ENCODE measurements around the gene FGD4.
A peak's percentile ranks its signal among the peaks of the same experiment; 100 is the strongest.

FGD4 gene

DNA sequence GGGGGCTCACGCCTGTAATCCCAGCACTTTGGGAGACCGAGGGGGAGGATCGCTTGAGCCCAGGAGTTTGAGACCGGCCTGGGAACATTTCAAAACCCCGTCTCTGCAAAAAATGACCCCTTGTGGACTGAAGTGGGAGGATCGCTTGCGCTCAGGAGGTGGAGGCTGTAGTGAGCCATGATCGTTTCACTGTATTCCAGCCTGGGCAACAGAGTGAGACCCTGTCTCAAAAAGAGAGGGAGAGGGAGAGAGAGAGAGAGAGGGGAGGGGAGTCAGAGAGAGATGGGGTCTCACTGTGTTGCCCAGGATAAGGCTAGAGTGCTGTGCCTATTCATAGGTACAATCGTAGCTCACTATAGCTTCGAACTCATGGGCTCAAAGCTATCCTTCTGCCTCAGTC, 2.8 kb downstream of the FGD4 start:
- no peak overlapping the region for H3K27ac ChIP-seq
- DNase-seq (ENCODE audit: low read depth, low spot score), result no peak

- DNase-seq (ENCODE audit: low read depth, low spot score), result no peak
- no peak overlapping the region for H3K27ac ChIP-seq
Measured at GRCh38 chr12:32402946-32403345, 3.6 kb downstream of the FGD4 start.

DNA sequence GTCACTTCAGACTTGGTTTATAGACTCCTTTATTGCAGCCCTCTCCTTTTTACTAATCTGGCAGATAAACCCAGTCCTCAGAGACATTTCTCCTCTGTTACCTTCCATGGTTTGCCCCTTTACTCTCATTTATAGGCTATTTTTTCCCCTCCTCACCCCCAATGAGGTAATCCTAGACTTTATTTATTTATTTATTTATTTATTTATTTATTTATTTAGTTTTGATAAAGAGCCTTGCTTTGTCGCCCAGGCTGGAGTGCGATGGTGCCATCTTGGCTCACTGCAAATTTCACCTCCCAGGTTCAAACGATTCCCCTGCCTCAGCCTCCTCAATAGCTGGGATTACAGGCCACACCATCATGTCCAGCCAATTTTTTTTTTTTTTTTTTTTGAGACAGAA, 8.4 kb downstream of the FGD4 start:
- no peak for DNase-seq (ENCODE audit: low read depth, low spot score)
- no peak overlapping the region for H3K27ac ChIP-seq

DNA sequence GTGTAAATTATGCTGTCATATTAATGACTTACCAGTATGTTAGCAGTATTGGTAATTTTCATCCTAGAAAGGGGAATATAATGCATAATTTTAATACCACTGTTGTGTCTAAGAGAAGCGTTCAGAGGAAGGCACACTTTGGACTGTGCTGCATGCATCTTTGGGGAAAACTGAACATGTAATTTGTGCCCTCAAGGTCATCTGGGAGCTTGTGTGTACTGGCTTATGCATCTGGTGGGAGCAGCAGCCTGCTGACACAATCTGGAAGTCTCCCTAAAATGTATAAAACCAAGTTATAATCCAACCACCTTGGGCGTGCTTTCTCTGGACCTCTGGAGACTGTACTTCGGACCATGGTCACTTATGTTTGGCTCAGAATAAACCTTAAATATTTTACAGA, 14.1 kb downstream of the FGD4 start:
- H3K27ac ChIP-seq, result no peak overlapping the region
- DNase-seq (ENCODE audit: low read depth, low spot score), result no peak

GRCh38 chr12:32418221-32418620, 18.9 kb downstream of the FGD4 start:
- DNase-seq (ENCODE audit: low read depth, low spot score), result no peak
- H3K27ac ChIP-seq, result no peak overlapping the region

DNA sequence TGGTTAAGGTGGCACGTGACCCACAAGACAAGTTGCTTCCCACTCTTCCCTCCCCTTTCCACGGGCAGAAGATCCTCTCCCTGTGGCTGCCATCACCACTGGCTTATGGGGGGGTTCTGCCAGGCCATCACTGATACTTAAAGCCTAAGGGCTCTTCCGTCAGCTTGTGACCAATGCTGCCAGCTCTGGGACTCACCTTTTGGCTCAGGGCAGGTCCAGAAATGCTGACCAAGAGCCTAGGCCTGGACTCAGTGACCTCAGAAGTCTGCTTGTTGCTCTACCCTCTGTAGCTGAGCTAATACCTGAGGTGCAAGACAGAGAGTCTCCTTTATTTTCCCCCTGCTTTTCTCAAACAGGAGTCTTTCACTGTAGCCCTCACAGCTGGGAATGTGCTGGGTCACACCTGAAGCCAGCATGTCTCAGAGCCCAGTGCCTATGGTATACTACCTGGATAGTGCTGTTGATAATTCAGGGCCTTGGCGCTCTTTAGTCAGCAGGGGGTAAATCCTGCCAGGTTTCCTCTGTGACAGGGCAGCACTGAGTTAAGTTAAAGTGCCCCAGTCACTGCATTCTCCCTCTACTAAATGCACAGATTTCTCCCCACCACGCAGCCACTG, 19.7 kb downstream of the FGD4 start:
- H3K27ac ChIP-seq, result no peak overlapping the region
- no peak for DNase-seq (ENCODE audit: low read depth, low spot score)

DNA sequence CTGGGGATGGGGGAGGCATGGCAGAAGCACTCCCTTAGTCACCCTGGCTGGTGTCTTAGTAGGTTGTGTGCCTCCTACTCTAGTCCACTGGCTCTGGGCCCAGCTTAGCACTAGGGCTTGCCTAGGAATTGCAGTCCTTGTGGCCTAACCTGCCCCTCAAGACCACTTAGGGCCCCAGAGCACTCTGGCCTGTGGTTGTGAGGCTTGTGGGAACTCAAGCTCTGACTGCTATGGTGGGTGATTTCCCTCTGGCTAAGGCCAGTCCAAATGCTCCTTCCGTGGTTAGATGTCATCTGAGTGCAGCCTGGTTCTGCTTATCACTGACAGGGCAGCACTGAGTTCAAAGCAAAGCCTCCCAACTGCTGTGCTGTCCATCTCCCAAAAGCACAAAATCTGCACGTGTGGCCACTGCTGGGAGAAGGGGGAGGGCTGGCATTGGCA, 20.2 kb downstream of the FGD4 start:
- no peak for DNase-seq (ENCODE audit: low read depth, low spot score)
- no peak overlapping the region for H3K27ac ChIP-seq

DNA sequence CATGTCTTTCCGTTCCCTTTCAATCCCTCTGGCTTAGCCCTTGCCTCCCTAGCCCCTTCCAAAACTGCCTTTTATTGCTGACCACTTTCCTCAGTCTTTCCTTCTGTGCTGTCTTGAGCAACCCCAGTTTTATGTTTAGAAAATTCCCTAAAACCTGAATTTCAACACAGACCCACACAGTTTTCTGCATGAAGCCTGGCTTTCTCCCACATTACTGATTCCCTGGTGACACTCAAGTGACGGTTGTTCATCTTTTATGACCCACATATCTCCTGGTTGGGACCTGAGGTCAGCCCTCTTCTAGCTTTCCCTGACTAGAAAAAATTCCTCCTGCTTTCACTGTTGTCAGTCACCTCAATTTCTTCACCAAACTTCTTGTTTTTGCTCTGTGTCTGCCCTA, 21.0 kb downstream of the FGD4 start:
- DNase-seq (ENCODE audit: low read depth, low spot score), result no peak
- no peak overlapping the region for H3K27ac ChIP-seq

- DNase-seq (ENCODE audit: low read depth, low spot score), result no peak
- no peak overlapping the region for H3K27ac ChIP-seq
Measured at GRCh38 chr12:32423559-32423958, 24.2 kb downstream of the FGD4 start.

GRCh38 chr12:32431025-32431424, 31.7 kb downstream of the FGD4 start:
- H3K27ac ChIP-seq, result no peak overlapping the region
- no peak for DNase-seq (ENCODE audit: low read depth, low spot score)

GRCh38 chr12:32435921-32436705, 36.8 kb downstream of the FGD4 start:
- H3K27ac ChIP-seq, result peak overlapping the region; percentile 72
- DNase-seq (ENCODE audit: low read depth, low spot score), result no peak

GRCh38 chr12:32437095-32437515, 37.7 kb downstream of the FGD4 start:
- peak; percentile 84 for DNase-seq (ENCODE audit: low read depth, low spot score)
- H3K27ac ChIP-seq, result peak overlapping the region; percentile 72

DNA sequence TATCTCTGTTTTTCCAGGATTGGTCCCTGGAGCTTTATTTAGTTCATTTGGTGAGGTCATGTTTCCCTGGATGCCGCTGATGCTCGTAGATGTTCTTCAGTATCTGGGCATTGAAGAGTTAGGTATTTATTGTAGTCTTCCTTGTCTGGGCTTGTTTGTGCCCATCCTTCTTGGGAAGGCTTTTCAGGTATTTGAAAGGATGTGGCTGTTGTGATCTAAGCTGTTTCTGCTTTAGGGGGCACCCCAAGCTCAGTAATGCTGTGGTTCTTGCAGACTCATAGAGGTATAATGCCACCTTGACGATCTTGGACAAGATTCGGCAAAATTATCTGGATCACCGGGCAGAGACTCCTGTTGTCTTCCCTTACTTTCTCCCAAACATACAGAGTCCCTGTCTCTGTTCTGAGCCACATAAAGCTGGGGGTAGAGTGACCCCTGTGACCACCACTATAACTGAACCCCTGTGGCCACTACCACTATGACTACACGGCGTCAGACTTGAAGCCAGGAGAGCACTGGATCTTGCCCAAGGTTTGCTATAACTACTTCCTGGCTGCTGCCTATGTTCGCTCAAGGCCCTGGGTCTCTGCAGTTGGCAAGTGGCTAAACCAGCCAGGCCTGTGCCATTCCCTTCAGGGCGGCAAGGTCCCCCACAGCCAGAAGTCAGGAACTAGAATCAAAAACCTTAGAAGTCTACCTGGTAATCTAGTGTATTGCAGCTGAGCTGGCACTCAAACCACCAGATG, 40.9 kb downstream of the FGD4 start:
- peak overlapping the region; percentile 80 for H3K27ac ChIP-seq
- DNase-seq (ENCODE audit: low read depth, low spot score), result peak; percentile 80

GRCh38 chr12:32443491-32443890, 44.1 kb downstream of the FGD4 start:
- no peak overlapping the region for H3K27ac ChIP-seq
- no peak for DNase-seq (ENCODE audit: low read depth, low spot score)

DNA sequence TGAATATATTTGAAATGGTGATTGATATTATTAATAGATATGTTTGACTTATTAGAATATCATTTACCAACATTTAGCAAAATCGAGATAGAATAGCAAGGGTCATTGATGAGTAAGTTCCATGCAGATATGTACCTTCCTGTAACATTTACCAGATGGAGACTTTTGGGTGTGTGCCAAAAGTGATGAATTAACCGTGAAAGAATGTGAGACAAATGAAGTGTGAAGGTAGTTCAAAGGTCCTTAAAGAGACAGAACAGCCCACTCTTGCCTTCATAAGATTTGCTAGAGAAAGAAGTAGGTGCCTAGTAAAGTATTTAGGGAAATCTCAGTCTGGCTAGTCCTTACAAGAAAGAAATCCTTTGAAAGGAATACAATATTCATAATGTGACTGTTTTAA, 45.5 kb downstream of the FGD4 start:
- peak; percentile 51 for DNase-seq (ENCODE audit: low read depth, low spot score)
- H3K27ac ChIP-seq, result peak overlapping the region; percentile 37

- no peak for DNase-seq (ENCODE audit: low read depth, low spot score)
- peak overlapping the region; percentile 37 for H3K27ac ChIP-seq
Measured at GRCh38 chr12:32445356-32445755, 46.0 kb downstream of the FGD4 start.

- no peak for DNase-seq (ENCODE audit: low read depth, low spot score)
- H3K27ac ChIP-seq, result no peak overlapping the region
Measured at GRCh38 chr12:32446316-32447119, 47.2 kb downstream of the FGD4 start.

GRCh38 chr12:32448586-32448985, 49.2 kb downstream of the FGD4 start:
- H3K27ac ChIP-seq, result peak overlapping the region; percentile 15
- DNase-seq (ENCODE audit: low read depth, low spot score), result no peak

- DNase-seq (ENCODE audit: low read depth, low spot score), result no peak
- H3K27ac ChIP-seq, result peak overlapping the region; percentile 20
Measured at GRCh38 chr12:32450363-32450762, 51.0 kb downstream of the FGD4 start.

DNA sequence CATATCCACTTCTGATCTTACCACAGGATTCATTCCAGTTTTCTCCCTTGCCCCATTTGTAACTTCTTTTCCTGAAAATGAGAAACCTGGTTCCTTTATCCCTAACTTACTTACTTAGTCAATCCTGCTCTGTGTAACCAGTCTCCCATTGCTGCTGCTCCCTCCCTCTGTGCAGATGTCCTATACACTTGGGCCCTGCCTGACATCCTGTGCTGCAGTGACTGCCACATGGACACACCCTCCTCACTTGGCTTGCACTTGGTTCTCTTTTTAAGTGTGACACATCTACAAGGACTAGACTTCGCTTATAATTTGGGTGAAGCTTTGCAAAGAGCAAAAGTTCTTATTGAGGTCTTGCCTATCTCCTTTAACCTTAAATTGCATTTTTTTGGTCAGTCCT, 51.4 kb downstream of the FGD4 start:
- no peak for DNase-seq (ENCODE audit: low read depth, low spot score)
- peak overlapping the region; percentile 20 for H3K27ac ChIP-seq
